ENCODE results near the gene TMEM42.
"Not testable (repeated sequence)": the region's sequence is repeated elsewhere in the genome, so short reads cannot be mapped to it uniquely, and the experiment has no call there.

TMEM42 gene
- total RNA-seq = 7.0 to 16.1 (median 11.8) reads per million in 4 donors

DNA sequence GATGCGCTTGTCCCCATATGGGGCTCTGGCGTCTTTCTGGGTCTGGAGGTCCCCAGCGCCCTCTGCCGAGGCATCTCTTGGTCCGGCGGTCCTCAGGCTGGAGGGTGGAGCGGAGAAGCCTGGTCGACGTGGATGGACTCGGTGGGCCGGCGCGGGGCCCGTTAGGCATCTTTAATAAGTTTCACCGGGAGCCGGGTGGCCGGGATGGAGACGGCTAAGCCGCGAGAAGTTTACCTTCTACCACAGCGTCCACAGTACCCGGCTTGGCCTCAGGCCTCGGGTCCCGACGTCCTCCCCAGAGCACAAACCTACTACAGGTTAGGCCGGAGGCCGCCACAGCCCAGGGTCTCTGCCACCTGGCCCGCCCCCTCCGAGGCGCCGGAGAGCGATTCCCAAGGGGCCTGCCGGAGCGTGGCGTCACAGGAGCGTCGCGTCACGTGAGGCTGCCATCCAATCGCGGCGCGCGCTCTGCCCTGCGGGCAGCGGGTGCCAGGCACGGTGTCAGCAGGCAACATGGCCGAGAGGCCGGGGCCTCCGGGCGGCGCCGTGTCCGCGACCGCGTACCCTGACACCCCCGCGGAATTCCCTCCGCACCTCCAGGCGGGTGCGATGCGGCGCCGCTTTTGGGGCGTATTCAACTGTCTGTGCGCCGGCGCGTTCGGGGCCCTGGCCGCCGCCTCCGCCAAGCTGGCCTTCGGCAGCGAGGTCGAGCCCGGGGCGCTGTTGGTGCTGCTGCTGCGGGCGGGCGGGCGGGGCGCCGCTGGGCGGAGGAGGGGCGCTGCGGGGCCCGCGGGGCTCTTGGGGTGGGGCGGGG lies at the start of gene TMEM42:
Gene TMEM42 (plus strand): TSS at position 501 of the 814 bp plus-strand sequence. CDS start 13 bp downstream, at position 514.
- DNase-seq = peak; percentile 76 to 90 (median 82)

DNA sequence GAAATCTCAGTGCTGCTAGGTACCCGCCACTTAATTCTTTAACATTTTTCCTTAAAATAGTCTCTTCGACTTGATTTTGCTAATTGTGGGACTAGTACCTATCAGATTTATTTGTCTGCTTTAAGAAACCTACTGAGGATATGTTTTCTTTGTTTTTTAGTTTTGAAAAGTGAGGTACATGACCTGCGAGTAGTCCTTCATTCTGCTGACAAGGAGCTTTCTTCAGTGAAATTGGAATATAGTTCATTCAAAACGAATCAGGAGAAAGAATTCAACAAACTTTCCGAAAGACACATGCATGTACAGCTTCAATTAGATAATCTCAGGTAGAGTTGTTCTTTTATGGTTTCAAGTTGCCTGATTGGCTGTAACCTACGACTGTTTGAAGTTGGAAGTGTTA lies 47.0 kb upstream of the TMEM42 start:
- no peak for DNase-seq

DNA sequence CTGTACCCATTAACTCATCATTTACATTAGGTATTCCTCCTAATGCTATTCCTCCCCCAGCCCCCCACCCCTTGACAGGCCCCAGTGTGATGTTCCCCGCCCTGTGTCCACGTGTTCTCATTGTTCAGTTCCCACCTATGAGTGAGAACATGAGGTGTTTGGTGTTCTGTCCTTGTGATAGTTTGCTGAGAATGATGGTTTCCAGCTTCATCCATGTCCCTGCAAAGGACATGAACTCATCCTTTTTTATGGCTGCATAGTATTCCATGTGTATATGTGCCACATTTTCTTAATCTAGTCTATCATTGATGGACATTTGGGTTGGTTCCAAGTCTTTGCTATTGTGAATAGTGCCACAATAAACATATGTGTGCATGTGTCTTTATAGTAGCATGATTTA lies 45.4 kb upstream of the TMEM42 start:
- DNase-seq = not testable (repeated sequence)

DNA sequence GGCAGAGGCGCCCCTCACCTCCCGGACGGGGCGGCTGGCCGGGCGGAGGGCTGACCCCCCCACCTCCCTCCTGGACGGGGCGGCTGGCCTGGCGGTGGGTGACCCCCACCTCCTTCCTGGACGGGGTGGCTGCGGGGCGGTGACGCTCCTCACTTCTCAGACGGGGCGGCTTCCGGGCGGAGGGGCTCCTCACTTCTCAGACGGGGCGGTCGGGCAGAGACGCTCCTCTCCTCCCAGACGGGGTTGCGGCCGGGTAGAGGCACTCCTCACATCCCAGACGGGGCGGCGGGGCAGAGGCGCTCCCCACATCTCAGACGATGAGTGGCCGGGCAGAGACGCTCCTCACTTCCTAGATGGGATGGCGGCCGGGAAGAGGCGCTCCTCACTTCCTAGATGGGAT lies 40.5 kb upstream of the TMEM42 start:
- not testable (repeated sequence) for DNase-seq

DNA sequence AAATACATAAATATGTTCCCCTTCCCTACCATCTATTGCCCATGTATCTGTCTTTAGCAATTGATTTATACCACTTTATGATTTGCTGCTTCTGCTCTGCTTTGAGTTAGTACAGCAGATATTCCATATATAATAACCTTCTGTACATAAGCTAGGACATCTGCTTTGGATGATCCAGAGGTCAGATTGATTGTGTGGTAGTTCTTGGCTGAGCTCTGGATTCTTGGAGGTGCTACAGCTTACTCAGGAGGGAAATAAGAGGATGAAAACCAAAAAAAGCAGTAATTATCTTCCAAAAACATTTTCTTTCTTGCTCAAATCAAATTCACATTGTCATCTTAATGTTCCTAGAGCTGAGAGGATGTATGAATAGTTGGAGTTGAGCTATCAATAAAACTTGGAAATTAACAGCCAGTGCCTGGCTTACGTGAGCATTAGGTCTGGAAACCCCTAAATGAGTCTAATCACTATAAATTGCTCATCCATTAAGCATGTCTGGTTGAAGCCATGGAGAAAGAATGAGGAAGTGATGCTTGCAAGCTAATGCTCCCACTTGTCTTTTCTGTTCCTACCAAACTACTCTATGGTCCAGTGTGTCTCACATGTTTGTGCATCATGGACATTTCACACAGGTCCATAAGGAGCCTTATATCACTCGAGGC lies 36.3 kb upstream of the TMEM42 start:
- no peak for DNase-seq

DNA sequence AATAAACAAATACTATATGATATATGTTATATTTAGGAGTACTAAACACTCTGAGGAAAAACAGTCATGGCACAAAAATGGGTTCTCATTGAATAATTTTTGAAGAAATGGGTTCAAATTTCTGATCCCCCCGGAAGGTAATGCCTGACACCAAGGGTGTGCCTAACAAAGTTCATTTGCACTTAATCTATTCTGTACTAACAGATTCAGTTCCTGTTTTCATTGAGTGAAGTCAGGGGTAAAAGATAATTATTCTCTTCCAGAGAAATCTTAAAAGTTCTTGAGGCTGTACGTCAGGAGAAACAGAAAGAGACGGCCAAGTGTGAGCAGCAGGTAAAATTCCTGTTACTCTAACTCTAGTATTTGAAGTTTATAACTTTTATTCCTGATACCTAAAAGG lies 34.5 kb upstream of the TMEM42 start:
- DNase-seq = no peak

DNA sequence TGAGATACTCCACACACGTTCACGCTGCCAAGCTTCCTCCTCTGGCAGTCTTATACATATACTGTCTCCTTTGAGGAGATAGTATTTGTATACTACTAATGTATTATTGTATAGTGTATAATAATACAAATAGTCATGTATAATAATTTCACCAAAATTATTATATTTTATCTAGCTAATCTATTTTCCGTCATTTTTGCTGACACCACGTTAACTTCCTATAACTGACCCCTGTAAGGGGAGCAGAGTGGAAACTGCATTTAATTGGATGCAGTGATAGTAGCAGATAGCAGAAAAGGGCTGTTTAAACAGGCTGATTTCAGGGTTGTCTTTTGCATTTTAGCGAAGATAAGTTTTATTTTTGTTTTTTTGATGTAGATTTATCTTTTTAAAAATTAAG lies 30.5 kb upstream of the TMEM42 start:
- no peak for DNase-seq

DNA sequence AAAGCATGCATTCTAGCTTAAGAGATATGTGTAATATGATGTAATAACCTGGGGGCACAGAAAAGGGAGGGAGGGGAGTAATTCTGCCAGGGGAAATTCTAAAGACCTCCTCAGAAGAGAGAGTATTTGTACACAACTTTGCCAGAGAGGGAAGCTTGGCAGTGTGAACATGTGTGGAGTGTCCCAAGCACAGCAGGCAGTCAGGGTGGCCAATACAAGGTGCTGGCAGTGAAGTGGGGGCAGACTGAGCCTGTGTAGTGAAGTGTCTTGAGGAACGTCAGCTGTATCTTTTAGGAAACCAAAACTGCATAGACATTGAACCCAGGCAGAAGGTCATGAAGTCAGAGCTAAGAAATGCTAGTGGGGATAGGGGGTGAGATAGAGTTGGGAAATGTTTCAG lies 29.7 kb upstream of the TMEM42 start:
- no peak for DNase-seq

DNA sequence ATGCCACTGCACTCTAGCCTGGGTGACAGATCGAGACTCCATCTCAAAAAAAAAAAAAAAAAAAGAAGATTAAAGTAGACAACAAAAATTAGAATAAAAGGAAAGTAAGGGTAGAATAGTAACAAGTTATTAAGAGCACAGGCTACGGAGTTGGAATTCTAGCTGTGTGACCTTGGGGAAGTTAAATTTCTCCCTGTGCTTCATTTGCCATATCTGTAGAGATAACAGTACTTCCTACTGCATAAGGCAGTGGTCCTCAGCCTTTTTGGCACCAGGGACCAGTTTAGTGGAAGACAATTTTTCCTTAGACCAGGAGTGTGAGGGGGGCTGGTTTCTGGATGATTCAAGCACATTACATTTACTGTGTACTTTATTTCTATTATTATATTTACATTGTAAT lies 28.7 kb upstream of the TMEM42 start:
- no peak for DNase-seq

DNA sequence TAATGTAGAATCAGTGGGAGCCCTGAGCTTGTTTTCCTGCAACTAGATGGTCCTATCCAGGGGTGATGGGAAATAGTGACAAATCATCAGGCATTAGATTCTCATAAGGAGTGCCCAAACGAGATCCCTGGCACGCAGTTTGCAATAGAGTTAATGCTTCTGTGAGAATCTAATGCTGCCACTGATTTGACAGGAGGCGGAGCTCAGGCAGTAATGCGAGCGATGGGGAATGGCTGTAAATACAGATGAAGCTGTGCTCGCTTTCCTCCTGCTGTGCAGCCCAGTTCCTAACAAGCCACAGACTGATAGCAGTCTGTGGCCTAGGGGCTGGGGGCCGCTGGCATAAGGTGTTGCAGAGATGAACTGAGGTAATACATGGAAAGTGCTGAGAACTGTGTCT lies 28.3 kb upstream of the TMEM42 start:
- DNase-seq = no peak

DNA sequence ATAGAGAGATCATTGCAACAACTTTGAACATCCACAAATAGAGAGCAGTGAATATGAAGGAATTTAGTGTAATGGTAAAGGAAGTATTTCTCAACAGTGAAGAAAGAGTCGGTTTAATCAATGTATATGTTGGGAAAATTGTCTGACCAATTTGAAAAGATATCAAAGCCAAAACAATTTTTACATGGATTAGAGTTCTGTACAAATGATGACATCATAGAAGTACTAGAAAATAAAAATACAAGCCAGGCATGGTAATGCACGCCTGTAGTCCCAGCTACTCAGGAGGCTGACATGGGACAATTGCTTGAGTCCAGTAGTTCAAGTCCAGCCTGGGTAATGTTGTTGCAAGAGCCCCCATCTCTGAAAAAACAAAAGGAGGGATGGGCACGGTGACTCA lies 26.0 kb upstream of the TMEM42 start:
- DNase-seq = no peak

DNA sequence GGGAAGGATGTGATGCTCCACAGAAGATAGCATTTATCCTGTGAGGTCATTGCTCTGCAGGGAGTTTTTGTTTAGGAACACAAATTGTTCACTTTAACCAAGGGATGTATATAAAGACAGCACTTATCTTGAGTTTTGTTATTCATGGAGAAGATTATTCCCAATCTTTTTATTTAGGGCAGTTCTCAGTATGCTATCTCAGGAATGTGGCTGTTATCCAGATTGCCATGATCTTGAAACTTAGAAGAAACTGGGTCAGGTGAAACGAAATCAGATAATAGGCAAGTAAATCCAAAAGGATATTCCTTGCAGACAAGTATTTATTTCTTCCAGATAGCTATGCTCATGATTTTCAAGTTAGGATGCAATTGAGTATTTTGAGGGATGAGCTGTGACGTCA lies 19.3 kb upstream of the TMEM42 start:
- no peak for DNase-seq

DNA sequence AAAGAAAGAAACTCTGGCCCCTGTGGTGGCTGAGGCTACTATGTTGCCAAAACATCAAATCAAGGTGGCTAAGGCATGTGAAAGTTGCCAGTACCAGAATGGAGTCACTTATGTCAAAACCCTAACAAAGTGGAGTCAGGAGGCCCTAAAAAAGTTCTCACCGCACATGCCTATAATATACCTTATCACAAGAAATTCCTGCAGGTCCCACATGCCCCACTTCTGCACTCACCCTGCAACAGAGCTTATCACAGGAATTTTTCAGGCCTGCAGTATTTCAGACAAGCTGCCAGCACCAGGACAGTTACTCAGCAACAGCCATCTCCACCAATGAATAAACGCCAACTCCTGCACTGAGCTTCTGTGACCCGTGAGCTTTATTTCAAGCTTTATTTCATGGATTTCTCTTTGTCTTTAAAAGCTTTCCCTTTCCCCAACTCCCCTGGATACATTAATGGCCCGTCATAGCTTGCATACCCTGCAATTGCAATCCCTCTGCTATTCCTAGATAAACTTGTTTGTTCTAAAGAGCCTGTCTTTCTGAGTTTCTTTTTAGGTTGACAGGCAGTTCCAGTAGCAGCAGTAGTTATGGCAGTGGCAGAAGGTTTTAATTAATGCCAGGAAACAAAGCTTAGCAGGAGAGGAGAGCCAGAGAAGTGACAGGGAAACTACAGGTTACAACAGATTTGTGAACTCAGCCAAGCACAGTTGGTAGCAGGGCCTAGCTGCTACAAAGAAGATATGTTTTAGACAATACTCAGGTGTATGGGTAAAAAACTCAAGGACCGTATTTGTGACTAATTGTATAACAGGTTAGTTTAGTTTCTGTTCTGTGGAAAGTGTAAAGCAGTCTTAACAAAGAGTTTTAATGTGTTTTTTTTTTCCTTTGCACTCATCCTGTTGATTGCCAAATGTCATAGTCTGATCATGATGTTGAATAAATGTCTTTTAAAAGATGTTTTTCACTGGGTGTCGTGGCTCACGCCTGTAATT lies 15.9 kb upstream of the TMEM42 start:
- no peak for DNase-seq

DNA sequence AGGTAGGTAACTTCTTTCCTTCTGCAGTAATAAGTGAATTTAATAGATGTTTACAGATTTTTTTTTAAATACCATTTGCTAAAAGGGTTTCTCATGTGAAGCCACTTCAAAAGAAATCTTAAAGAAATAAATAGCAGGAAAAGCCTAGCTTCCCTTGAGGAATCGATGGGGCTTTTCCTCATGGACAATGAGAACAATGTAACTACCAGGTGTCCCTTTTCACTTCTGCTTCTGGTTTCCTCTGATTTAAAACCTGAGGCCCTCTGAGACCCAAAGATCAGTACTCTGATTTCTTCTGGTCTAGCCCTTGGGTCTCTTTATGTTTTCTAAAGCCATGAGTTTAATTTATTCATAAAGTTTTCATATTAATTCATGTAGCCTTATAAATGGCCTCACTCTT lies 13.1 kb upstream of the TMEM42 start:
- no peak for DNase-seq

DNA sequence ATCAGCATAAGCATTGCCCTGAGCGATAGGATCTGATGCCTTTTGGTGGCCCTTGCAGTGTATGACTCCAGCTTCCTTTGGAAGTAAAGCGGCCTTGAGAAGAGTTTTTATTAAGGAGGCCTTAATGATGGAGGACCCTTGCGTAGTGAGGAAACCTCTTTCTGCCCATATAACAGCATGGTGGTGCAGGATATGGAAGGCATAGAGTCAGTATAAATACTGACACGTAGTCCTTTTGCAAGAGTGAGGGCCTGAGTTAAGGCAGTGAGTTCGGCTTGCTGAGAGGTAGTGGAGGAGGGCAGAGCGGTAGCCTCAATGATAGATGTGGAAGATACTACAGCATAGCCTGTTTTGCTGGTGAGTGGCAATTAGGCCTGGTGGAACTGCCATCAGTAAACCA lies 5.0 kb upstream of the TMEM42 start:
- not testable (repeated sequence) for DNase-seq

DNA sequence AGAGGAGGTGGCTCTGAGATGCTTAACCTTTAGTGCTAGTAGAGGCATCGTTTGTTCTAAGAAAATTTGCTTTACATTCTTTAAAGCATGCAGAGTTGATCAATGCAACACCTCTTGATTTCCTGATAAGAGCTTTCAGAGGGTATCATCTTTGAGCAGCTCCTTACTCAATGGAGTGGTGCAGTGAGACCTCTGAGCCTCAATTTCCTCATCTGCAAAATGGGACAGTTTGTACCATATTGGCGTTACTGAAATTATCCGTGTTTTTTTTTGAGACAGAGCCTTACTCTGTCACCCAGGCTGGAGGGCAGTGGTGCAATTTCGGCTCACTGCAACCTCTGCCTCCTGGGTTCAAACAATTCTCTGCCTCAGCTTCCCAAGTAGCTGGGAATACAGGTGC lies 1.6 kb upstream of the TMEM42 start:
- DNase-seq = no peak

DNA sequence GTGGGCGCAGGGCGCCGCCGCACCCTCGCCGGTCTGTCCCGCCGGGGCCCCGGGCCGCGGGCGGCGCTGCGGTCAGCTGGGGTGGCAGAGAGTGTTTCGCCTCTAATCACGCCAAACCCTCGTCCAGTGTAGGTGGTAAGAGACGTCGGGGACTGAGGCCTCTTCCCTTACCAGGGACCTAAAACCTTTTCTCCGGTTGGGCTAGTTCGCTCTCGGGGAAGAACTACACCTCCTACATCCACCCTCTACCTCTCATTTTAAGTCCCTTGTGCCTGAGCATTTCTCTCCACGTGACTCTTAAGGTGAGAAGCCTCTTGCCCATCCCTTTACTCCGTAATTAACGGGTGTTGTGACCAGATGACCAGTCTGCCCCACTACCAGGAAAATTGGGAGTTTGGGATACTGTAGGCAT lies 520 bp downstream of the TMEM42 start:
- DNase-seq = peak in 2 of 5 donors; percentile 17 to 27

DNA sequence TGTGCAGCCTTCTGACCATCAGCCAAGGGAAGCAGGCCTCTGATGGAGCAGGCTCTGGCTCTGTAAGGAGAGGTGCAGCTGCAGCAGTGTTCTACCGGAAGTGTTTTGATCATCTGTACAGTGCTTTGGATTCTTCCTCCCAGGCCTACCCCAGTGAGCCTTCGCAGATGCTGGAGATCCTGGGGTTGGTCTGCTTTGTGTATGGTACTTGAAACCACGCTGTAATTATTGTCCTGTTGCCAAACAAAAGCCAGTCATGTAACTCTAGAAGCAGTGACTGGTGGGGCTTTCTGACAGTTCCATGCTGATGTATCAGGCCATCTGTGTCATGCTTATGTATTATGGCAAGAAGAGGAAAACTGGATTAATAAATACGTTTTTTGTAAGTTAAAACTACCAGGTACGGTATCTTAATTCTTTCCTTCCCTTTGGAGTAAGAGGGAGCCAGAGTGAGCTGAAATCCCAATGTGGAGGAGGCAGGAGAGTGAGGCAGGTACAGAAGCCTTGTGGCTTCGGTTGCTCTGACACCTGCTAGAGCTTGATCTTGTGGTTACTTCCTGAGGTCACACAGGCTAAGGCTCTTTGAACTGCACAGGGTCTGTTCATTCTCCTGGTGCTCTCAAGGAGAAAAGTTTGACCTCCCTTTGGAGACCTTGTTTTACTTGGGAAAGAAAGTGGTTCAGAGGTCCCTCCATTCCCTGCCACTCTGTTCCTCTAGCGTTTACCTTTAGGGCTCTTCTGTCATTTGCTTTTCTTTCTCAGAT lies 3.7 kb downstream of the TMEM42 start:
- DNase-seq = no peak

DNA sequence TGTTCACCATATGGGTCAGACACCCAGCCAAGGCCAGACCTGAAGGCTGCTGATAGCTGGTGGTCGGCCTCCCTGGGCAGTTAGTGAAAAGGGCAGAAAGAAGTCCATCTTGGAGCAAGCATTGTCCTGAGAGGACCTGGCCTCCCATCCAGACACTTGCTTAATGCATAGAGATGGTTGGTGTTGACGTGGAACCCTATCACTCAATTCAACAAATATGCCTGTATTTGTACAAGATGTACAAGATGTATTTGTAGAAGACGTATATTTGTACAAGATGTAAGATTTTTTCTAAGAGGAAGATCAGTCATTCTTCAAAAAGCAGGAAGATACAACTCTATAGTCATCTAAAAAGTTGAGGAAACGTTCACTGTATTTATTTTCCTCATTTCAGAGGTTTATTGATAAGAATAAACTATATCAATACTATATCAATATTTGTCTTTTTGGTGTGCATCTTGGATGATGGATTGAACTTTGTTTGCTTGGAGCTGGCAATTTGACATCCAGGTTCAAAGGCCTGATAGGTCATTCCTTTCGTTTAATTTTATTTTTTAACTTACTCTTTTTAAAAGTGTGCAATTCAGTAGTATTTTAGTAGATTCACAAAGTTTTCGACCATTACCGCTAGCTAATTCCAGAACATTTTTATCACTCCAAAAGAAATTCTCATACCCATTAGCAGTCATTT lies 5.9 kb downstream of the TMEM42 start:
- no peak for DNase-seq

DNA sequence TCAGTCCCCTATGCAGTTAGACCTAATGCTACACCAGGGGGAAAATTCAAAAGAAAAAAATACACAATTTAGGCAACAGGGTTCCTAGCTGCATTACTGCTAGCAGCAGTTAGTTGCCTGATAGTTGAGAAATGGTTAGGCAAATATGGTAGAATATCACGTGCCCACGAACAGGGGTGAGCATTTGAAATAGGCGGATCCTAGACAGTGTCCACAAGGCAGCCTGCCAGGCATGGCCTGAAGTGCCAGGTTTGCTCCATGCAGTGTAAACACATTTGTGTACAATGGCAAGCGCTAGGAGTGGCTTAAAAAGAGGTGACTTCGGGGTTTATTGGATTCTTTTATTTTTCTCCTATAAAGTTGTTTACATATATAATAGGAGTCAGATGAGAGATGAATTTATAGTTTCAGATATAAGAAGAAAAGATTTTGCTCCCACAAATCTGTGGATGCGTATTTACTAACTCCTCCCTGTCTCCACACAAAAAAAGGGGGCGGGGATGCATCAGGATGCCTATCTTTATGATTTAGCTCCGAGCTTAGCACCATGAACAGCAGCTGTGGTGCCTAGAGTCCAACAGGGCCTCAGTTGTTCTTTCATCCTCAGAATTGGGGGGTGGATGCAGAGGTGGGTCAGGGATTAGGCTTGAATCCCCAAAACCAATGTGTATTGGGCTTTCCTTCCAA lies 8.8 kb downstream of the TMEM42 start:
- DNase-seq = no peak

DNA sequence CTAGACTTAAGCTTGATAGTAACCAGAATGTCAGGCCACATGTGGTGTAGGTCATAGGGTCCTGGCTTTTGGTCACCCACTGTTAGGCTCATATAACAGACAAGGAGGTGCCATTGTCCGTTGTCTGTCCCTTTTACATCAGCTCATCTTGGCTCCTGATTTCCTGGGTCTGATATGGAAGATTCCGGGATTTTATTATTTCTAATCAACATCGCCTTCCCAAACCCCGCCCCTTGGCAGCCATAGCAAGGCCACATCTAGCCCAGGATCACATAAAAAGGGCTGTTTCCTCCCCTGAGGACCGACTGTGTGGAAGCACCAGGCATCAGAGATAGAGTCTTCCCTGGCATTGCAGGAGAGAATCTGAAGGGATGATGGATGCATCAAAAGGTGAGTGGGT lies 12.6 kb downstream of the TMEM42 start, which contains the start of gene TGM4:
Gene TGM4 (plus strand): TSS at position 301 of the 400 bp plus-strand sequence. CDS start 71 bp downstream, at position 372.
- DNase-seq = no peak

Data from T-helper 1 cell (primary cell).